CD4-positive, alpha-beta T cell treated with Interferon gamma for 1 hour (primary cell): ENCODE results near the gene GREB1.

ENCODE experiments used
- DNase-seq: peaks from one replicate; pipeline ENCODE4 v3.0.0-alpha.2; 2020

The GREB1 gene

DNA sequence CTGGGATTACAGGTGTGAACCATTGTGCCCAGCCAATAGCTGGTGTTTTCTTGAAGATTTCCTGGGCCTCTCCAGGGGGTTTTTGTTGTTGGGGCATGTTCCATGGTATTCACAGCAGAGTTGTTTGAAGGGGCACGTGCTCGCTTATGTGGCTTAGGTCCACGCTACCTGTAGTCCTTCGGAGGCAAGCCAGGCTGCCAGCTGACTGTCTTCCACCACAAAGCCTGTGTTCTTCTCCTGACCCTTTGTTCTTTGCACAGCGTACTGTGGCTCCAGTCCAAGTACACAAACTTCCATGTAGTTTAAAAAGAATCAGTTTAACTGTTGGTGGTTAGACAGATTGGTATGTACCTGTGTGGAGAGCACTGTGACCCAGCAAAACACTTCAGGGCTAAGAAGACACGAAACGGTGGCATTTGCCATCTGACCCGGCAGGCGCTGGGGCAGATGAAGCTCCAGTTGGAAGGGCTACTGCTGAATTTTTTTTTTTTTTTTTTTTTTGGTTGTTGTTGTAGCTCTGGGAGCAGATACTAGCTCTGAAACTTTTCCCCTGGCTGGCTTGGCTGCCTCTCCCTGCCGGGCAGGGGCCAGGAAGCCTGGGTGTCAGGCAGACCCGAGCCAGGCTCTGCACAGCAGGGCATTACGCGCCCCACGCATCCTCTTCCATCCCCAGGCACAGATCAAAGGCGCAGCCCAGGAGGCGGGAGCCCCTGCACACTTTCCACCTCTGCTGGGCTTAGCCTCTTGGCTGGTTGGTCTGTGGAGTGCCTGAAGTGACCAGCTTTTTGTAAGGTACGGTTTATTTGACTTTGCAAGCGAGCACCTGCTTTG lies 5.7 kb downstream of the GREB1 start:
- DNase-seq, result no peak

DNA sequence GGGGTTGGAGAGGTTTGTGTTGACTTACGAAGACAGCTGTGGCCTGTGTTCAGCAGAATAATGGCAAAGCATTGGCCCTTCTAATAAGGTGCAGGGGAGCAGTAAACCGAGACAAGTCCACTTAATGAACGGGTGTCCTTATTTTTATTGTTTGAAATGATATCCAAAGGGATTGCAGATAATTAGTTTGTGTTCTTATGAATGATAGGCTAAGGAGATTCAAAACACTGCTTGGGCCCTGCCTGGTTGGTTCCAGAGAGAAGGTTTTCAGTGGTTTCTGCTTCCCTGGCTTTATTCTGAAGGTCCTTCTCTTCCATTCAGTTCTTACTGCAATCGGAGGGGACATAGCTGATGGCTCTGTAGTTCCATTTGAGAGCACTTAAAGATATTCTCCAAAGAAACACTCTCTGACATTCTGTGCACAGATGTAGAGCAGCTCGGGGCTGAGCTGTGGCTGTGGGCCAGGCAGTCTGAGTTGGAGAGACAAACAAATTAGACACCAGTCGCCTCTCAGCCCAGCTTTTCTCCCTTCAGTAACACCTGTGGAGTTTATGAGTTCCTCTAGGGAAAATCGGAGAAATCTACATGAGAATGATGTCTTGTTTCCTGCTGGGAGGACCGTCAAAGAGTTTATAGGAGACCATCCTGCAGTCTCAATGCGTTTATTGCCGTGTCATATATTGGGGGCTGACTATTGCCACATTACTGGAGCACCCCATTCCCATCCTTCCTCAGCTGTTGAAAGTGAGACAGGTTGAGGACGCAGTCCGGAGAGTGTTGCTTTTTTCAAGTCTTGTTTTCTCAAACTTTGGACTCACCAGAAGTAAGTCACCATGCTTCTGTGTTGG lies 6.5 kb downstream of the GREB1 start:
- no peak for DNase-seq

DNA sequence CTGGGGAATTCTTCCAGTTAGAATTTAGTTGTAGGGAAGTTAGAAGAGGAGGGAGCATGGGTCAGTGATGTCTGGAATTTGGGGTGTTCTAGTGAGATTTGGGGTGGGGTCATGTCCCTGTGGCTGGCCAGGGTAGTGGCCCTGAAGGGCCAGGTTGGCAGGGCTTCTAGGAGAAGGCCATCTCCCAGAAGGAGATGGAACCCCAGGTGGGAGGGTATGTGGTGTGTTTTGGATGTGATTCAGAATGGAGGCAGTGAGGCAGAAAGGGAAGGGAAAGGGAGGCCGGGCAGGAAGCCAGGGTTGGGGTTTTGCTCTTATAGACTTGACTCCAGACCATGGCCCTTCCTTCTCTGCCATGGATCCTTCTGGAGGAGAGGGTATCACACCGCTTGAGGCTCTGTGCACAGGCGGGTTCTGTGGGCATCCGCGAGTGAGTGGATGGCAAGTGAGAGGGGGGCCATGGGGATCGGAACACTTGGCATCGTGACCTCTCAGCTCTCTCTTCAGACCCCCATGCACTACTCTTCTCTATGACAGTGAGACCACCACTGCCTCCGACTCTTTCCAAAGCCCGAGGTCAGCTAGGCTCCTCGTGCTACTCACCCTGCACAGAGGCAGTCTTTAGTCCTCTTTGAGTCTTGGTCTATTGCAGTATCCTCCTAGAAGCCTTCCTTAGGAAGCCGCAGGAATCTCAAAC lies 7.3 kb downstream of the GREB1 start:
- DNase-seq, result no peak

DNA sequence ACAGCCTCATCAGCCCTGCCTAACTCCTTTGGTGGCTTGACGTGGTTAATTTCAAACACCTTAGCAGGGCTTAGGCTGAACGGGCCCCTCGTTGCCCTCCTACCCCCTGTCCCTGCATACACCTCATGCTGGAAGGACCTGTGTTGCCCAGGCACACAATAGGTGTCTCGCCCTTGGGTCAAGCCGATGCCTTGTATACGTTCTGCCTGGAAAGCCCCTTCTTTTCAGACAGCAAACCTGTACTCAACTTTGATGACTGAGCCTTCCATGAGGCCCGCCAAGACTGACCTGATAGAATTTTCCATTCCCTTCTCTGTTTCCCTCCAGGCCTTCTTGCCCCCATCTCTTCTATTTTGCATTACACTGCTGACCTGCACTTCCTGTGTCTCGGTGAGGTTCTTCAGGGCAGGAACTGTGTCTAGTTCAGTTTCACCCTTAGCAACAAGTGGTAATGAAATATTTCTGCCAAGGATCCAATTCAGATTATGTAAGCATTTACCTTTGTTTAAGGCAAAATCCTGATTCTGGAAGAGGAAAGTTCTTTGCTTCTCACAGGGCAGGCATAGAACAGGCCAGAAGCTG lies 7.9 kb downstream of the GREB1 start:
- DNase-seq, result no peak

DNA sequence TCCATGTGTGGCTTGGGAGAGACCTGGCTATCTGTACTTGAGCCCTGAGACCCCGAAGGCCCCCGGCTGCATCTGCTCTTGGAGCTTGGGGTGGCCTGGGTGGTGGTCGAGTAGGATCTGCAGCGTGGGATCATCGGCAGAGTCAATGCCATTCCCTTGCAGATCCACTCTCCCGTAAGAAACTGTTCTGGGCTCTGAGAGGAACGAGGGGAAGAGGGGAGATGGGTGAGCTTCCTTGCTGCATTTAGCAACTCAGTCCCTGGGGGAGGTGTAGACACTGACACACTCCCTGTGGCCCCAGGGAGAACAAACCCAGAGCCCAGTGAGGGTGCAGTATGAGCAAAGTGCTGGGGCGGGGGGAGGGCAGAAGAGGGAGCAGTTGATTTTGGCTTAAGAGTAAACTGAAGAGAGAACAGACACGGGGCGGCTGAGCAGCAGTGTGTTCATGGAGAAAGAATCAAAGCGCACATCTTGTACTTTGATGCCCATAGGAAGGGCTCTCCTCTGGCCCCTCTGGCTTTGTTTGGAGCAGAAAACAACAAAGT lies 8.5 kb downstream of the GREB1 start:
- no peak for DNase-seq

DNA sequence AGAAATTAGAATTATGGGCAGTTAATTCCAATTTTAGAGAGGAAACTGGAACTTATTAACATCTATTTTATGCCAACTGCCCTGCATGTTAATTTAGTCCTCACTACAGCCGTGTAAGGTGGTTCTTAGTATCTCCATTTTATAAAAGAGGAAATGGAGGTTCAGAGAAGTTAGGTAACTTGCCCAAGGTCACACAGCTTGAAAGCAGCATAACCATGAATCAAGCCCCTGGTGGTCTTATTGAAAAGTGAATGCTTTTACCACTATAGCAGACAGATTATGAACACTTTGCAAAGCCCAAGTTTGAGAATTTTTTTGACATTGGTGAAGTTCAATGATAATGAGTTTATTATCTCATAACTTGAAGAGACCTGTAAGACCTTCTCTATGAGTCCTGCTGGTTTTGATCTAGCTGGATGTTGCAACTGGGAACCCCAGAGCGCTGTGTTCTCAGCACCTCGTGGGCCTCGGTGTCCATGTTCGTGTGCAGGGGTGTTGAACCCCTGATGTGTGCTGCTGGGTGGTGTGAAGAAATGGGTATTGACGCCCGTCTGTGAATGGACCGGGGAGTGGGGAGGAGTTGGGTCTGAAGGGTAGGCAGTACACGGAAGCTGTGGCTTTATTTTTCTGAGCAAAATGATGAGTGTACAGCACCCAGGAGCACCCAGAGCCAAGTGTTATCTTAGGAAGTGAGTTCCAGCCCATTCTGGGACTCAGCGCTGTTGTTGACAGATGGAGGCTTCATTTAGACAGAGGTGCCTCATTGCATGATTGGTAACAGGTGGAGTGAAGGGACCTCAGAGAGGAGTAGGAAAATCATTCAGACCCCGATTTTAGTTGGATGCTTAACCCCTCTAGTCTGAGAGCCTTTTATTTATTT lies 9.7 kb downstream of the GREB1 start:
- no peak for DNase-seq

DNA sequence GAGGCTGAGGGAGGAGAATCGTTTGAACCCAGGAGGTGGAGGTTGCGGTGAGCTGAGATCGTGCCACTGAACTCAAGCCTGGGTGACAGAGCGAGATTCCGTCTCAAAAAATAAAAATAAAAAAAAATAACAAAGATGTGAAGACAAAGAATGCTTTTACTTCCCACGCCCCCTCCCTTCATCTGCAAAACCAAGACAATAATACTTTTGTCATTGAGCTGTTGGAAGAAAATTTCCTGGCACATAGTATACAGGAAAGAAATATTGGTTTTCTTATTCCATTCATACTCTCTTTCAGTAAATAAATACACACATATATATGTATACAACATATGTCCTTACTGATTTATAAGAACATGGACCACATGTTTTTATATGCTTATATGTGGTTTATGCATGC lies 12.2 kb downstream of the GREB1 start:
- DNase-seq, result no peak

DNA sequence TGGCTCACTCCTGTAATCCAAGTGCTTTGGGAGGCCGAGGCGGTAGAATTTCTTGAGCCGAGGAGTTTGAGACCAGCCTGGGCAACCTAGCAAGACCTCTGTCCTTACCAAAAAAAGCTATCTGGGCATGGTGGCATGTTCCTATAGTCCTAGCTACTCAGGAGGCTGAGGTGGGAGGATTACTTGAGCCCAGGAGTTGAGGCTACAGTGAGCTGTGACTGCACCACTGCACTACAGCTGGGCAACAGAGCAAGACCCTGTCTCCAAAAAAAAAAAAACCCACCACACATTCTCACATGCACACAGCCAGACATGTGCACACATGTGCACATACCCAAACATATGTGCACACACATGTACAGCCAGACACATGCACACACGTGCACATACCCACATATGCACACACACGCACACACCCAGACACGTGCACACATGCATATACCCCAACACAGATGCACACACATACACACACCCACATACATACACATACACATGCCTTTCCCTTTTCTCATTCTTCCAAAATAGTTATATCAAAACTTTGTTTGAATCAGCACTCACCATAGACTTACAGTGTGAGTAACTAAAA lies 14.2 kb downstream of the GREB1 start:
- DNase-seq, result no peak

DNA sequence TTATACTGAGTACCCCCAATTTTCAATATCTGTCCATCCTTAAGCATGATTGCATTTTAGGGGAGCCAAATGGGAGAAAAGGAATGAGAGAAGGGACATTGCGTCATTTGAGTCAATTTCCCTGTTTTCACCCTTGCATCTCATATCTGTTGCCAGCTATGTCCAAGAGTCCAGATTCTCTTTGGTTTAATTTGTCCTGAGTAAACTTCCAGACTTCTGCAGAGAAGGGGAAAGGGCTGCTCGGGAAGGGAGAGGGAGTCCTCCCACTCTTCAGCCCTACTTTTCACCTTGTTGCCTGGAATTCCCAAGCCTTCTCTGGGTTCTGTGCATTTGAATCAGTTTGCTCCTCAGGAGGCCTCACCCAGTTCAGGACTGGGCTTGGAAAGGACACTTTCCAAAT lies 16.5 kb downstream of the GREB1 start:
- no peak for DNase-seq

DNA sequence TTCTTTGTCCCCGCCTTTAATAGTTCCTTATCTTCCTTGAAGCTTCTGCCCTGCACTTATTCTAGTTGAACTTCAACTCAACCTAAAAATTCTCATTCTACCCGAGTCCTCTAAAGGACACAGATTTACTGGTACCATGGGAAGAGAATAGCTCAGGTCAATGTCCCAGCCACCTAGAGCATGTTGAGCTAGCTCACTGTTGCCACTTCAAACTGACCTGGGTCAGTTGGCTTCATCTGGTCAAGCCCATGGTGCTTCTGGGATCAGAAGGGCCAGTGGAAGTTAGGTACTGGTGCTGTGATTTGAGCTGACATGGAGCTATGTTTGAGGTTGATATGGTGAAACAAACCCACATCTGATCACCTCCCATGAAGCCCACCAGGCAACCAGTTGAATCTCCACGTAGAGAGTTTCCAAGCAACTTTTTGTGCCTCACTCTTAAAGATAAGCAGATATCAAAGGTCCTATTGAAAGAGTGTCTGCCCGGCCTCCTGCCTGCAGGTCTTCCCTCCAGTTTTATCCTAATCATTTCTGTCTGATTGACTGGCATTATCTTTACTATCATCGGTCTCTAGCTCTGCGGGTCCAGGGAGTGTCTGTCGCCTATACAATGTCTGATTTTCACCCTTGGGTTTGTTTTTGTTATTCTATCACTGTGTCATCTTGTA lies 17.2 kb downstream of the GREB1 start:
- DNase-seq, result no peak

DNA sequence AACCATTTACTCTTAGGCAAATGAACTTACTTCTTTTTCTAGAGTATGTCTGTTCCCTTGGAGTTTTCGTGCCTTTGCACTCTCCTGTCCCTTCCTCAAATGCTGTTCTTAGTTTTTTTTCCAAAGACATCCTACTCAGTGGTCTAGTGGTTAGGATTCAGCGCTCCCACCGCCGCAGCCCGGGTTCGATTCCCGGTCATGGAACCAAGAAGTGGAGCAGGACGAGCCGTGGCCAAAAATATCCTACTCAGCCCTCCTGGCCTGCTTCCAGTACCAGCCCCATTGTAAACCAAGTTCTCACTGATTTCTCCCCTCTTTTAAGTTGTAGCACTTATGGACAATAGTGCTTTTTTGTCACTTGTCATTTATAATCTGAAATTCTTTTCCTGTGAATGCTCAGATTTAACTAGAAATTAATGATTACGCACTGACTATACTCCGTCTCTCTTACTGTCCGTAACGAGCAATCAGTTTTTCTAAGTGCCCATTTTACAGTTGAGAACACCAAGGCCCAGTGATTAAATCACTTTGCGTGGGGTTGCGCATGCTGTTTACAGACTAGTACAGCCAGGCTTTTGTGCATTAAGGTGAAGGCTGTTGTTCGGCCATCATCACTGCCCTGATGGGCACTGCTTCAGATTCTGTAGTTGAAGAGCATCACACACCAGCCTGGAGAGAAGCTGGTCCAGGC lies 17.9 kb downstream of the GREB1 start:
- DNase-seq, result no peak

DNA sequence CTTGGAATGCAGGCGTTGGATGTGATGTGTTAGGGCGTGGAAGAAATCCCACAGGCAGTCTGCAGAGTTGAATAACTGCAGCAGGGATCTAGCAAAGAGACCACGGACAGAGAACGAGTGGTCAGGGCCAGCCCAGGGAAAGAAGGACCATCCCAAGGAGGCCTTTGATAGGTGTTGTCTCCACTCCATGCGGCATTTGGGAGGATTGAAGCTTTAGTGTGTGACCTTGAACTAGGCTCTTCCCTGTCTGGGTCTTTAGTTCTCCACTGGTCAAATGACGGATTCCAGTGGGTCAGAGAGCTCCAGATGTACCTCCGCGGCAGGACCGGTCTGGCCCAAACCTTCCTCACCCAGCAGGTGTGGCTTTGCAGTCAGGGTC lies 18.4 kb downstream of the GREB1 start:
- no peak for DNase-seq

DNA sequence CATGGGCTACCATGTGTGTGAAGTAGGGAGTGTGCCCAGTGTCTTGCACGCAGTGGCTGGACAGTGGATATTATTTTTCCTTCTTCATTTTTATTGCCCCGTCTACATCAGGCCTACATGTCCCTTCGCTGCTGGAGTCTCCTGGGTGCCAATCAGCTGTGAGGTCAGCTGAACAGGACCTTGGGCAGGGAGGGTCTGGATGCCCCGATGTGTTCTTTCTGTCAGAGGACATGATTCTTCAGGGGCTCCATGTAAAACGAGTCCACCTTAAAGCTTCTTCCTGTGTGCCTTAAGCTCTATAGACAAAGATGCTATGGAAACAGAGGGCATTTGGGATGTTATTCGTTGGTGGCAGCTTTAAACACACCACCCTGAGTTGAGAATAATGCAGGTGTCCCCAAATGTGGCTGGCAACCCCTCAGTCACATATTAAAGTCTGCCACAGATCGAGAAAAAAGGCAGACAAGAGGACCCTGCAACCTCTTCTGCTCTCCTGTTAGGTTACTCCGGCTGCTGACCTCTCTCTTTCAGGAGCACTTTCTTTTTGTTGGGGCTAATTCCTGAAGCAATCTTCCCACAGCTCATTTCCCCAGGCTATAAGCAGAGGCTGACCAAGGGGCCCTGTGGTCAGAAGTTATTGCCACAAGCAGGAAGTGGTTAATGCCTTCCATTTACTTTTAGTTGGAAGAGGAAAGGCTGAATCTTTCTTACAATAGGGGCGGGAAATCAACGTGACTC lies 20.0 kb downstream of the GREB1 start:
- no peak for DNase-seq

DNA sequence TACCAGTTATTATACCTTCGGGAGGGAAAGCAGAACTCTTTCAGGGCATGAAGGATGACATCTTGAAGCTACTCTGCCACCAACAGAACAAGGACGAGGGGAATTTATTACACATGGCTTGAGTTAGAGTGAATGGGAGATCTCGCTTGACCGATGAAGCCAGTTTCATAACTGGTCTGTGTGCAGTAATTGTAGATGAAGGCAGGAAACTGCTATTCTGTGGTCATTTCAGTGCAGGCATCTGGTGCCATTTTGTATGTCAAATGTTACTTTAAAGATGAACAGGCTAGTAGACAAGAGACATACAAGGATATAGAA lies 20.5 kb downstream of the GREB1 start:
- DNase-seq, result no peak

DNA sequence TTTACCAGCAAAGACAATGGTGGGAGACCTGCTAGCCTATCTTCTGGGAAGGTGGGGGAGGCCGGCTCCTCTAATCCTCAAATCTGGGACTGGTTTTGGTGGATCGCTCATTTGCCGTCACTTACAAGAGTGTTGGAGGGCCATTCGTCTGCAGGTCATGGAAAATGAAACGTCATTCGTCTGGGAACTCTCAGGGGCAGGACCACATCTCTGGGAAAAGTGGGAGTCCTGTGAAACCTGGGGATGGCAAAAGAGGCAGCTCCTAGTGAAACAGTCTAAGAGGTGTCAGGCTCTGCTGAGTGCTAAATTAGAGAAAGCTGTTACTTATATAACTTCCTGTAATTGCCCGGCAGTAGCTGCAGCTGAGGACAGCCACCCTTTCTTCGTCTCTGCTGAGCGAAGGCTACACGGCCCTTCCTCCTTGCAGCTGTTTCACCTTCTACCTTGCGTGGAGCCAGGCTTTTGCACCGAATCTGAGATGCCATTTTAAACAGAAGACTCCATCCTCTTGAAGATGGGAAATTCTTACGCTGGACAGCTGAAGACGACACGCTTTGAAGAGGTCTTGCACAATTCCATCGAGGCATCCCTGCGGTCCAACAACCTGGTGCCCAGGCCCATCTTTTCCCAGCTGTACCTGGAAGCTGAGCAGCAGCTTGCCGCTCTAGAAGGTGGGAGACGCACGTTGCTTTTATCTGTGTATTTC lies 22.4 kb downstream of the GREB1 start:
- no peak for DNase-seq

DNA sequence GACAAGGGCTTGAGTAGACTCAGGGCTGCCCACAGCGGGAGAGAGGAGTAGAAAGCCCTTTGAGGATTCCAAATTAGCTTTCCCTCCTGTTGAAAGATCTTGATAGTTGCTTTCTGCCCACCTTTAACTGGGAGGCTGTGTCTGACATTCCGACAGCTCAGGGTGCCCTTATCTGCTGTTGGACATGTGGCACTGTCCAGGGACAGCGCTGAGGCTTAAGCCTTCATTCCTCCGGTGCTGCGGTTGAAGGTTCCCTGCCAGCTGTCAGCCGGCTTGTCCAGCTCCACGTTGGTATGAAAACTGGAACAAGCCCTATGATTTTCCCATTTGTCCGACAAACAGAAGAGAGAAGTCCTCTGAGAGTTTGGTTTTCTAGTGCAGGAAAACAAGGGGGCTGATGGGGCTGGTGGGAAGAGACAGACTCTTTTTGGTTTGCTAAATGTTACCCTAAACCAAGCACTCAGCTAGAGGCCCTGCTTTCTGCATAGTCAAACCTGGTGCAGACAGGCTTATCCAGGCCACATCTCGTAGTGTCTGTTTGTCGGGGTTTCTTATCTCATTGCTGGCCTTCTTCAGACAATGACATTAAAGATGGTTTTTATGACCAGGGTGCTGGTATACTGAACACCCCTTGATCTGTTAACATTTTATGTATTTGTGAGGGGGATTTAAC lies 24.5 kb downstream of the GREB1 start:
- DNase-seq, result no peak

DNA sequence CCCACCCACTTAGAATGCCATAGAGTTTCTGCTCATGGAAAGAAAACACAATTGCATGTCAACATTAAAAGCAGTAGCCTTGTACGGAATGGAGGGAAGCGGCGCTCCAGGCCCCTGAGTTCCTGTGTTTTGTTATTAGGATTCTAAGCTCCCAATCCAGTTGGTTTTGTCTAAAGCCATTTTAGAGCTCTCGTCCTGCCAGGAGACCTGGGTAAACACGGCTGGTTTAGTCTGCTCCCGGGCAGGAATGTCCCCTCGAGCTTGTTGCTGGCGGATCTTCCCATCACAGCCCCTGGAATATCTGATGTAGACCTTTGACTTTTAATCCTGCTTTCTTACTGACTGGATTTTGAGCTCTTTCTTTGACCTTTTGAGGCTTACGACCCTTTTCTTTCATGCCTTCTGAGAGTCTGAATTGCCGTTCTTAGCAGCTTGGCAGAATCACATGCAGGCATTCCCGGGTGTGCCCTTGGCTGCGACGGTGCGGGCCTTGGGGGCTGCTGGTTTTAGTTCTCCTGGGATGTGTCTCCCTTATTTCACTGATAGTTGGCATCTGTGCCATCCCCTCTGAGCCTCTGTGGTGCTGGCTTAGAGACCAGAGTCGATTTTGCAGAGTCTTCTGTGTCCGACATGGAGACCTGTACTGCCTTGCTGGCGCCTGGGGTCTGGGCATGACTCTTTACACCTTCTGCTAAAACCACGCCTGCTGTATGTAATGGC lies 25.4 kb downstream of the GREB1 start:
- no peak for DNase-seq

DNA sequence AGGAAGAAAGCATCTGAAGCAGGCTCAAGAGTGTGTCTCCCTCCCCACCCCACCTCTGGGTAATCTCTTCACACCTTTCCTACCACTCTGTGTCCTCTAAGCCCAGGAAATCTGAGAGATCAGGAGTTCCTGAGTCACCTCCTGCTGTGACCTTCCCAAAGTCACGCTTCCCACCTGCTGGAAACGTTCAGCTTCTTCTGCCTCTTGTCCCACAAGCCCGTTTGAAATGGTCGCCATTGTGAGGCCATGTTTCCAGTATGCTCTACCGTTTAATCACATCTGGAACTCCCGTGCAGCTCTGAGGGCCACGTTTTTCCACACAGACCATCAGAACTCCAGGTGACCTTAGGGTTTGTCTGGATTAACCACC lies 25.9 kb downstream of the GREB1 start:
- no peak for DNase-seq
